ENCODE data around the gene MRPL44. TPM values are rescaled to one million over a fixed set of nuclear protein-coding genes. Genes with fewer than 3 reads are reported as not detected.

MRPL44 gene
- total RNA-seq = 10 to 100 TPM; 11.5 to 21.0 TPM

- Histone ChIP-seq H3K27ac (peak within 1 kb of the TSS; percentile 53 to 88 (median 64)), H3K27me3 (no peaks in the 10 kb centered on the region), H3K4me1 (peaks cover 49% of the 10 kb centered on the region), H3K9me3 (no peaks in the 10 kb centered on the region), H3K4me3 (peak within 1 kb of the TSS; percentile 51 to 91), H3K36me3 (replicated peaks in 1 of 2; ENCODE audit: insufficient read depth in 1 of 2, low read depth in 2 of 2) (no peaks in the 10 kb centered on the region)
- intact Hi-C loops (cut with DNase I) = no loop called here
- ATAC-seq (peak; percentile 100), DNase-seq (peak; percentile 96 to 98 (median 97))
- TF ChIP-seq POLR2A (IDR thresholded peaks at IDR 0.05) = peak in 2 of 3 donors; percentile 79 to 83
- TF ChIP-seq CTCF (IDR thresholded peaks at IDR 0.05) = peak in 4 of 7 experiments; percentile 12 to 27 (median 24)
- WGBS, 2 donors = 0% methylated on average over 31 to 65 of the region's 65 CpGs
Observed at GRCh38 chr2:223957092-223957851, at the start of gene MRPL44. TSS of gene MRPL44 (plus strand) at chr2:223957463. CDS start at chr2:223957473, 10 bp downstream.

GRCh38 chr2:223908304-223908998 is 48.8 kb upstream of the MRPL44 start:
- H3K9me3 ChIP-seq = no peaks in the 10 kb centered on the region
- H3K36me3 ChIP-seq (replicated peaks in 1 of 2; ENCODE audit: insufficient read depth in 1 of 2, low read depth in 2 of 2) = peaks cover 0 to 2% of the 10 kb centered on the region in 2 donors
- intact Hi-C loops (cut with DNase I) = no loop called here
- 25 to 33% methylated on average over 8 of the region's 8 CpGs for WGBS, 2 donors
- peak; percentile 71 for ATAC-seq
- H3K4me1 ChIP-seq = peaks cover 32% of the 10 kb centered on the region
- peak overlapping the region in 3 of 4 donors; percentile 23 to 57 (median 56) for H3K27ac ChIP-seq
- peak in 2 of 4 donors; percentile 19 to 47 for DNase-seq
- no peak overlapping the region for H3K4me3 ChIP-seq
- no peaks in the 10 kb centered on the region for H3K27me3 ChIP-seq
- no peak for TF ChIP-seq POLR2A (IDR thresholded peaks at IDR 0.05)
- no peak for TF ChIP-seq CTCF (IDR thresholded peaks at IDR 0.05)

GRCh38 chr2:223909001-223909741 is 48.1 kb upstream of the MRPL44 start:
- TF ChIP-seq POLR2A (IDR thresholded peaks at IDR 0.05) = no peak
- TF ChIP-seq CTCF (IDR thresholded peaks at IDR 0.05) = no peak
- peaks cover 0 to 2% of the 10 kb centered on the region in 2 donors for H3K36me3 ChIP-seq (replicated peaks in 1 of 2; ENCODE audit: insufficient read depth in 1 of 2, low read depth in 2 of 2)
- intact Hi-C loops (cut with DNase I) = no loop called here
- peak overlapping the region in 3 of 4 donors; percentile 23 to 57 (median 56) for H3K27ac ChIP-seq
- no peaks in the 10 kb centered on the region for H3K27me3 ChIP-seq
- no peaks in the 10 kb centered on the region for H3K9me3 ChIP-seq
- H3K4me3 ChIP-seq = no peak overlapping the region
- ATAC-seq (no peak), DNase-seq (no peak)
- WGBS, 2 donors = 38 to 48% methylated on average over 7 of the region's 7 CpGs
- H3K4me1 ChIP-seq = peaks cover 32% of the 10 kb centered on the region

GRCh38 chr2:223914324-223914723 is 42.9 kb upstream of the MRPL44 start:
- intact Hi-C loops (cut with DNase I) = no loop called here
- no peaks in the 10 kb centered on the region for H3K27me3 ChIP-seq

More at GRCh38 chr2:223914324-223914723, 42.9 kb upstream of the MRPL44 start:
- ATAC-seq (no peak), DNase-seq (no peak)
- Histone ChIP-seq H3K9me3 (no peaks in the 10 kb centered on the region), H3K4me1 (peaks cover 12% of the 10 kb centered on the region), H3K27ac (no peak overlapping the region), H3K36me3 (replicated peaks in 1 of 2; ENCODE audit: insufficient read depth in 1 of 2, low read depth in 2 of 2) (no peaks in the 10 kb centered on the region), H3K4me3 (no peak overlapping the region)
- TF ChIP-seq POLR2A (IDR thresholded peaks at IDR 0.05) (no peak), CTCF (IDR thresholded peaks at IDR 0.05) (no peak)
